Stimulated activated CD4-positive, alpha-beta T cell treated with anti-CD3 and anti-CD28 coated beads, Interleukin-15, amount 100 ng/mL, for 1 hour (primary cell): ENCODE results near the gene CLIC4.
"Not testable (repeated sequence)": the region's sequence is repeated elsewhere in the genome, so short reads cannot be mapped to it uniquely, and the experiment has no call there.

Source experiments
- DNase-seq, 2 donors: peaks; one replicate each; pipeline ENCODE4 v3.0.0-alpha.2; 2020; ENCODE audit warnings: low read depth in 1 of 2, low spot score in 1 of 2

Gene CLIC4

DNA sequence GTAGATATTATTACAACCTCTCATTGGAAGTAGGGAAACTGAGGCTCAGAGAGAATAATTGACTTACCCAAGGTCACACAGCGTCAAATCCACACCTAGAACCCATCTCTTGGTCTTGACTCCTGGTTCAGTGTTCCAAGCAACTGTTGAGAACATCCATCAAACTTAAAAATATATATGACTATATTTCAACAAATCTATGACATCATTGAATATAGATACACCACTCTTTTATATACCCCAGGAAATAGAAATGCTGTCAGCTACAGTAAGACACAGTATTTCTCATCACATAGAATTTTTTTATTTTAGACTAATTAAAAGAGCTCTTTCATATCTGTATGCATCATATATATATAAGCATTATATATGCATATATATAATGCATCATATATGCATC is 127.9 kb downstream of the CLIC4 start:
- no peak for DNase-seq

DNA sequence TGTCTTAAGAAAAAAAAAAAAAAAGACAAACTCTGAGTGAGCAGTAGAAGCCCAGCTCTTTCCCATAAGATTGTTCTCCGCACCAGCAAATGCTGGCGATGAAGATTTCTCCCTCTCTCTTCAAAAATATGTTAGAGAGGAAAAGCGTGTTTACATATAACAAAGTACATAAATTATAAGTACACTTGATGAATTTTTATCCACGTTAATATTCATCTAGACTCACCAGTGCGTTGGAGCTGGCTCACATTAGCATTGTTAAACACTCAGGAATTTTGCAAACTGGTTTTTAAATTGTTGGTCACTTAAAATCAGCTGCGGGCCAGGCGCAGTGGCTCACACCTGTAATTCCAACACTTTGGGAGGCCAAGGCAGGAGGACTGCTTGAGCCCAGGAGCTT is 128.8 kb downstream of the CLIC4 start:
- no peak for DNase-seq

DNA sequence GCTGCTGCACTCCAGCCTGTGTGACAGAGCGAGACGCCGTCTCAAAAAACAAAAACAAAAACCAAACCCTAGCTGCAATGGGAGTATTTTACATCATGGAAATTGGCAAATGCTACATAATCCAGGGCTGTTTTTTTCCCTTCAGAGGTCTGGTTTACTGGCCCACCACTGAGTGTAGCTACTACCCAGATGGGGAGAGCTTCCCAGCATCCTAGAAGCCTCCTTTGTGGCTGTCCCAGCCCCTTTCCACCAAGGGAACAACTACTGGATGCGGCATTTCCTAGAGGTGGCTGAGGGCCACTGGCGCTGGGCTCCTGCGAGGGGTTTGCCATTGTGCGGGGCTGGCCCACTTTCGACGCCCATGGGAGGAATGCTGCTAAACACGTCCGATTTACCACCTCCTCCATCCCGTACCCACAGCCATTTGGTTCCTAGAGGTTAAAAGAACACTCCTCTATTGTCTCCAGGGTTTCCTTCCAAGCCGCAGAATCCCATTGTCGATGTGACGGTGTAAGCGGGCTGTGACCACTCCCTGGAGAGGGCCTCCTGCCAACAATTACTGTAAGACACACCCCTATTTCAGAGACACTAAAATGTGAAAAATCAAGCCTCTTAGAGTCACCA is 129.5 kb downstream of the CLIC4 start:
- no peak for DNase-seq

DNA sequence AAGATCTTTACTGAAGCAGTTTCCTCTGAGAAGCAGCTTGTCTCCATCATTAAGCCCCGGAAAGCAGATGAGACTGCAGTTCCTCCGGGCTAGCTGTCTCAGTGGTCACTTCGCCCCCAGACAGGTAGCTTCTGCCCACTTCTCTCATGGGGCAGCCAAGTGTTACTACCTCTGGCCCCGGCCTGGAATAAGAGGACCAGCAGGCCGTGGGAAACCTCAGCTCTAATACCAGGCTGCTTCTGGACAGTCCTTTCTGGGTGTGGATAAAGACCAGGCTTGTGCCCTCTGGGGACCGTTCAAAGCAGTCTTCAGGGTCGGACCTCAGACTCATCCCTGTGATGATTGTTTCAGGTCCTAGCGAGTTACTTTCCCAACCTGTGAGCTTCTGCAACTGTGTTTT is 130.0 kb downstream of the CLIC4 start:
- DNase-seq: no peak

DNA sequence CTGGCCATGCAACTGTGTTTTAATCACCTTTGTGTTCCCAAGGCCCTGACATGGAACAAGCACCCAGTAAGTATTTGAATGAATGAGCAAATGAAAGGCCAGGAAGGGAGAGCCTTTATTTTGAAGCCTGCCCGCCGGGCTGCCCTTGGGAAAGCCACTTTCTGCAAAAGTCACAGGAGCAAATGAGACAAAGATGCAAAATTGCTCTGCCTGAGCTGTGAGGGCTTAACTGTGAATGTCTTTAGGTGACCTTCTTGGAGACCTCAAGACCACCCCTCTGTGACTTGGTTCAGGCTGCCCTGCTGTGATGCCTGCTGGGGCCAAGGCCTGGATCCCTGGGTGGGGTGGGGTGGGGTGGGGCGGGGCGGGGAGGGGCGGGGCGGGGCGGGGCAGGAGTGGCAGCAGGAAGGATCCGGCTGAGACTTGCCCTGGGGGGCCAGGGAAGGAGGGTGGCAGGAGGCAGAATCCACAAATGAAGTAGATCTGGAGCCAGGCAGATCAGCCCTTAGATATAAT is 130.8 kb downstream of the CLIC4 start:
- no peak for DNase-seq

DNA sequence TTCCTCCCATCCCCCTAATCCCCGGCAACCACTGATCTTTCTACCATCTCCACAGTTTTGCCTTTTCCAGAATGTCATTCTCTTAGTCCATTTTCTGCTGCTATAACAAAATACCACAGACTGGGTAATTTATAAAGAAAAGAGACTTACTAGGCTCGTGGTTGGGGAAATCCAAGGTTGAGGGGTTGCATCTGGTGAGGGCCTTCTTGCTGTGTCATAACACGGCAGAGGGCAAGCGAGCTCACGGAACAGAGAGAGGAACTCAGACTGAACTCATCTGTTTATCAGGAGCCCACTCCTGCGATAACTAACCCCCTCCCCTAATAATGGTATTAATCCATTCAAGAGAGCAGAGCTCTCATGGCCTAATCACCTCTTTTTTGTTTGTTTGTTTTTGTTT is 132.8 kb downstream of the CLIC4 start:
- DNase-seq: no peak

DNA sequence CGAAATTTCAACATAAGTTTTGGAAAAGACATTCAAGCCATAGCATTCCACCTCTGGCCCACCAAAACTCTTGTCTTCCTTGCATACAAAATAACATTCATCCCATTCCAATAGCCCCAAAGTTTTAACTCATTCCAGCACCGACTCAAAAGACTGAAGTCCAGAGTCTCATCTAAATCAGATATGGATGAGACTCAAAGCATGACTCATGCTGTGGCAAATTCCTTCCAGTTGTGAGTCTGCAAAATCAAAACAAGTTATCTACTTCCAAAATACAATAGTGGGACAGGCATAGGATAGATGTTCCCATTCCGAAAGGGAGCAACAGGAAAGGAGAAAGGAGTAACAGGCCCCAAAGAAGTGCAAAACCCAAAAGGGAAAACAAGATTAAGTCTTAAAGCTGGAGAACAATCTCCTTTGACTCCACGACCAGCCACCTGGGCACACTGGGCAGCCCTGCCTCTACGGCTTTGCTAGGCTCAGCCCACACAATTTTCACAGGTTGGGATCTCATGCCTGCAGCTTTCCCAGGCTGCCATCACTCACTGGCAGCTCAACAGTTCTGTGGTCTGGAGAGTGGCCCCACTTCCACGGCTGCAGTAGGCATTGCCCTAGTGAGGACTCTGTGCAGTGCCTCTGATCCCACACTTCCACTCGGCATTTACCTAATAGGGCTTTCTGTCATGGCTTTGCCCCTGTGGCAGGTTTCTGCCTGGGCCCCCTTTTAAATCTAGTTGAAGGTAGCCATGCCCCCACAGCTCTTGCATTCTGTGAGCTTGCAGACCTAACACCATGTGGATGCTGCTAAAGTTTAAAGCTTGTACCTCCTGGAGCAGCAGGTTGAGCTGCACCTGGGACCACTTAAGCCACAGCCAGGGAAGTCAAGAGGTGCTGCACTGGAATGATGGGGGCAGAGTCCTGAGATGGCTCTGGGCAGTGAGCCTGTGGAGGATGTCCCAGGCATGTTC is 133.8 kb downstream of the CLIC4 start:
- no peak for DNase-seq

DNA sequence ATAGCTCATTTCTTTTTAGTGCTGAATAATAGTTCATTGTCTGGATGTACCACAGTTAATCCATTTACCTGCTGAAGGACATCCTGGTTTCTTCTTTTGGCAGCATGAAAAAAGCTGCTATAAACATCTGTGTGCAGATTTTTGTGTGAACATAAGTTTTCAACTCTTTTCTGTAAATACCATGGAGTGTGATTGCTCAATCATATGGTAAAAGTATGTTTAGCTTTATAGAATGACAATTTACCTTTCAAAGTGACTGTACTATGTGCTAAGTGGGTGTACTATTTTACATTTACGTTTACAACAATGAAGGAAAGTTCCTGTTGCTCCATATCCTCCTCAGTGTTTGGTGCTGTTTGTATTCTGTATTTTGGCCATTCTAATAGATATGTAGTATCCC is 135.8 kb downstream of the CLIC4 start:
- DNase-seq: no peak

DNA sequence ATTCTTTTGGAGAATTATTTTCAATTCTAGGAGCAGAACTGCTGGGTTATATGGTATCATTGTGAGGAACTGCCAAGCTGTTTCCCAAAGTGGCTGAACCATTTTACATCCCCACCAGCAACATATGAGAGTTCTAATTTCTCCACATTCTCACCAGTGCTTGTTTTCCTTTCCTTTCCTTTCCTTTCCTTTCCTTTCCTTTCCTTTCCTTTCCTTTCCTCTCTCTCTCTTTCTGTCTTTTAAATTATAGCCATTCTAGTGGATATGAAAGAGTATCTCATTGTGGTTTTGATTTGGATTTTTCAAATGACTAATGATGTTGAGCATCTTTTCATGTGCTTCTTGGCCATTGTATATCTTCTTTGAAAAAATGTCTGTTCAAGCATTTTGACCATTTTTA is 139.5 kb downstream of the CLIC4 start:
- DNase-seq: no peak

DNA sequence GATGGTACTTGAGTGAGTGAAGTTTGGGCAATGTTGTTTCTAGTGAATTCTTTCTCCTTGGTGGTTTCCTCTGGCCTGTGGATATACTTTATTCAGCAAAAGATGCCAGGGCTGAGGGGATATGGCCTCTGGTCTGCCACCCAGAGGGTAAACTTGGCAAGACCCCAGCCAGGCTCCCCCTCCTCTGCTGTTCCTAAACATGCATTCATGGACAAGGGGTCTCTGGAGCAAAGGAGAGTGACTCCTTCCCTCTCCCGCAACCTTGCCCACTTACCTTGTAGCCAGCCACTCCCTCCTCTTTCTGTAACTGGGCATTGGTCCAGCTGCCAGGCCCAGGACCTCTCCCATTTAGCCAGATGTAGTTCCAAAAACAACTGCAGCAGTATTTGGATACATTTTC is 141.0 kb downstream of the CLIC4 start:
- DNase-seq: no peak

DNA sequence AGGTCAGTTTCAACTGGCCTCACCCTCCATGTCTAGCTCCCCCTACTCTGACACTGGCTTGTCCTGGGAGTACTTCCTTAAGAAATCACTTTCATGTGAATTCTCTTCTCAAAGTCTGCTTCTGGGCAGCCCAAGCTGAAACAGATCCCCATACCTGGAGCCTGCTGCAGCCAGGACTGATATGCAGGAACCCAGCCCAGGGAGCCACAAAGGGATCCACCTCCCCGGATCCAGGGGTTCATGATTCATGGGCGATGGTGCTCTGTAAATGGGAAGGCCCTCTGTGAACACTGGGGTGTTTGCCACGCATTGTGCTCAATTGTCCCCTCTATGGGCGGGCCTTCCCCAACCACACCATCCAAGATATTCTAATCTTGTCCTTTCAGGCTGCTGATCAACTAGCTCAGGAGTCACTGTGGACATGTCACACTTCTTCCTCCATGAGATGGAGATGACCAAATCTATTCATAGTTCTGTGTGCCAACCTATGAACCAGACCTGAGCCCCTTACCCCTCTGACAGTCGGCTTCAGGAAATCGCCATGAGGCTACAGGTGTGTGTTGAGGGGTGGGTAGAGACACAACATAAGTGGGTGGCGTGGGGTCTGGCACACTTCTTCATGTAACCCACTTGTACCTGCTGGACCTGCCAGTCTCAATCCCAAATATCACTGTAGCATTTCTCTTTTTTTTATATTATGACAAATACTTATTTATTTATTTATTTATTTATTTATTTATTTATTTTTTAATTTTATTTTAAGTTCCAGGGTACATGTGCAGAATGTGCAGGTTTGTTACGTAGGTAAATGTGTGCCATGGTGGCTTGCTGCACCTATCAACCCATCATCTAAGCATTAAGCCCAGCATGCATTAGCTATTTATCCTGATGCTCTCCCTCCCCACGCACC is 143.1 kb downstream of the CLIC4 start:
- DNase-seq: no peak

DNA sequence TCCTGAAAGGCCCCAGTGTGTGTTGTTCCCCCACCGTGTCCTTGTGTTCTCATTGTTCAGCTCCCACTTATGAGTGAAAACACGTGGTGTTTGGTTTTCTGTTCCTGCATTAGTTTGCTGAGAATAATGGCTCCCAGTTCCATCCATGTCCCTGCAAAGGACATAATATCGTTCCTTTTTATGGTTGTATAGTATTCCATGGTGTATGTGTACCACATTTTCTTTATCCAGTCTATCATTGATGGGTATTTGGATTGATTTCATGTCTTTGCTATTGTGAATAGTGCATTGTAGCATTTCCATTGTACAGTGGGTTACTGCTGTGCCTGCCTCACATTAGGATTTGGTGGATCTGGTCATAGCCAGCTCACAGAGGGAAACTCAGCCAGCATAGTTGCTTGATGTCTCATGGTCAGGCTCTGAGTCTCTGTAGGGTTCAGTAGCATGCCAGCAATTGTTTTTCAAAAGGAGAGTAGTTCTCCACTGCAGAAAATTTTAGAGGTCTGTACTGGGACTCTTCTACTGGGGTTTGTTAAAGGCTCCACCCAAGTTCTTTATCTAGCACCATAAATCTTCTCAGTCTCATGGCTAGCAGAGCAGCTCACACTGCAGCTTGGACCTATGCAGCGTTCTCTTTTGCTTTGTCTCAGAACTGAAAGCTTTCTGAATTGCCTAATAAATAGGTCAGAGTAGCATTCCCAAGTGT is 143.9 kb downstream of the CLIC4 start:
- DNase-seq: no peak

DNA sequence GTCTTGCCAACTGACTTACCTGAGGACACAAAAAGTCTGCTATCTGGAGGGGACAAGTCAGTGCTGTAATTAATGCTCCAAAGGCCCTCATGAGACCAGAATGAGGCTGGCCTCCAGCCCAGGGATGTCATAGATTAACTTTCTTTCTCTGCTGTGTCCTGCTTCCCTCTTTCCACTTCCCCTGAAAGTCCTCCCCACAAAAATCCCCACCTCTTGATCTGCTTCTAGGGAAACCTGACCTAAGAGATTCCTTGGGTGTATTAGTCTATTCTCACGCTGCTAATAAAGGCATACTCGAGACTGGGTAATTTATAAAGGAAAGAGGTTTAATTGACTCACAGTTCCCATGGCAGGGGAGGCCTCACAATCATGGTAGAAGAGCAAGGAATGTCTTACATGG is 145.6 kb downstream of the CLIC4 start:
- no peak for DNase-seq

DNA sequence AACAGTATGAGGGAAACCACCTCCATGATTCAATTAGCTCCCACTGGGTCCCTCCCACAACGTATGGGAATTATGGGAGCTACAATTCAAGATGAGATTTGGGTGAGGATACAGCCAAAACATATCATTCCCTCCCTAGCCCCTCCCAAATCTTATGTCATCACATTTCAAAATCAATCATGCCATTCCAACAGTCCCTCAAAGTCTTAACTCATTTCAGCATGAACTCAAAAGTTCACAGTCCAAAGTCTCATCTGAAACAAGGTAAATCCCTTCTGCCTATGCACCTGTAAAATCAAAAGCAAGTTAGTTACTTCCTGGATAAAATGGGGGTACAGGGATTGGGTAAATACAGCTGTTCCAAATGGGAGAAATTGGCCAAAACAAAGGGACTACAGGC is 146.1 kb downstream of the CLIC4 start:
- DNase-seq: not testable (repeated sequence)

DNA sequence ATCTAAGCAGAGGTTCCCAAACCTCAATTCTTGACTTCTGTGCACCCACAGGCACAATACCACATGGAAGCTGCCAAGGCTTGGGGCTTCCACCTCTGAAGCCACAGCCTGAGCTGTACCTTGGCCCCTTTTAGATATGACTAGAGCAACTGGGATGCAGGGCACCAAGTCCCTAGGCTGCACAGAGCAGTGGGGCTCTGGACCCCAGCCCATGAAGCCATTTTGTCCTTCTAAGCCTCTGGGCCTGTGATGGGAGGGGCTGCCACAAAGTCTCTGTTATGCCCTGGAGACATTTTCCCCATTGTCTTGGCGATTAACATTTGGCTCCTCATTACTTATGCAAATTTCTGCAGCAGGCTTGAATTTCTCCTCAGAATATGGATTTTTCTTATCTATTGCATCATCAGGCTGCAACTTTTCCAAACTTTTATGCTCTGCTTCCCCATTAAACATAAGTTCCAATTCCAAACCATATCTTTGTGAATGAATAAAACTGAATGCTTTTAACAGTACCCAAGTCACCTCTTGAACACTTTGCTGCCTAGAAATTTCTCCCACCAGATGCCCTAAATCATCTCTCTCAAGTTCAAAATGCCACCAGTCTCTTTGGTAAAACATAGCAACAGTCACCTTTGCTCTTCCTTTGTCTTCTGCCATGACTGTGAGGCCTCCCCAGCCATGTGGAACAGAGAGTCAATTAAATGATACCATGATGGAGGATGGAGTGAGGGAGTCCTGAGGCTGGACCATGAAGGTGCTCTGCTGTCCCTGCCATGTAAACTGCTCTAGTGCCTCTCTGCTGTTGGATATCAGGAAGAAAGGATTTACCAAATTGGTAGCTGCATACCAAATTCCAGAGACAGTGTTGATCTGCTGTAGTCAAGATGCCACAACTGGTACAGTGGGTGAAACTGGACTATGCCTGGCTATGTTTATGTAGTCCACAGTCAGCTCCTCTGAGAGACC is 147.2 kb downstream of the CLIC4 start:
- DNase-seq: no peak

DNA sequence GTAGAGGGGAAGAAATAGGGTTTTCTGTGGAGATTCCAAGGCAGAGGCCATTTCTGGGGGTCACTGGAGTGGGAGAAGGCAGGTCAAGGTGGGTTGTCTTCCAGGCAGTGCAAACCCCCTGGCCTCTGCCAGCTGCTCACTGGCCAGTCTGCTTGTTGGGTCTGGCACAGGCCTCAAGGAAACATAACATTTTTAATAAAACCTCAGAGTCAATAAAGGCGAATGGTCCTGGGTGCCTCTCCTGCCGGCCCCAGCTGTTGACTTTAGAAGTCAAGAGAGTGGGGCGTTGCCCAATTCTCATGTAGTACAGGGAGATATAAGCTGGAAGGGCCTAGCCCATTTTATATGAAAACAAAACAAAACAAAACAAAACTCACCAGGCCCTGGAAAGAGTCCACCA is 148.2 kb downstream of the CLIC4 start:
- DNase-seq: no peak
